AG08396 (cell line): ENCODE data around the gene FMNL2.

Source experiments
- DNase-seq: peaks from one replicate; pipeline ENCODE4 v3.0.0; 2012; ENCODE audit warnings: low spot score, mixed read lengths

FMNL2 gene

GRCh38 chr2:152427902-152428301, 92.9 kb downstream of the FMNL2 start:
- DNase-seq, result no peak

- DNase-seq, result no peak
These were observed 94.0 kb downstream of the FMNL2 start for GRCh38 chr2:152428800-152429582.

GRCh38 chr2:152430876-152431275, 95.9 kb downstream of the FMNL2 start:
- no peak for DNase-seq

- no peak for DNase-seq
These were observed 96.6 kb downstream of the FMNL2 start for GRCh38 chr2:152431370-152432098.

- peak; percentile 16 for DNase-seq
These were observed 97.3 kb downstream of the FMNL2 start for GRCh38 chr2:152432206-152432653.

- DNase-seq, result no peak
These were observed 97.8 kb downstream of the FMNL2 start for GRCh38 chr2:152432765-152433164.

GRCh38 chr2:152433289-152433688, 98.3 kb downstream of the FMNL2 start:
- no peak for DNase-seq

GRCh38 chr2:152433791-152434190, 98.8 kb downstream of the FMNL2 start:
- DNase-seq, result no peak

- DNase-seq, result no peak
These were observed 99.6 kb downstream of the FMNL2 start for GRCh38 chr2:152434395-152435182.

GRCh38 chr2:152436148-152436547, 101.2 kb downstream of the FMNL2 start:
- DNase-seq, result no peak

GRCh38 chr2:152437276-152438108, 102.5 kb downstream of the FMNL2 start:
- no peak for DNase-seq

- no peak for DNase-seq
These were observed 105.1 kb downstream of the FMNL2 start for GRCh38 chr2:152440049-152440448.

- DNase-seq, result no peak
These were observed 105.5 kb downstream of the FMNL2 start for GRCh38 chr2:152440460-152440859.

- no peak for DNase-seq
These were observed 107.0 kb downstream of the FMNL2 start for GRCh38 chr2:152441961-152442360.

- no peak for DNase-seq
These were observed 108.8 kb downstream of the FMNL2 start for GRCh38 chr2:152443771-152444170.

- no peak for DNase-seq
These were observed 109.5 kb downstream of the FMNL2 start for GRCh38 chr2:152444448-152444847.

GRCh38 chr2:152445375-152445774, 110.4 kb downstream of the FMNL2 start:
- no peak for DNase-seq

- DNase-seq, result peak; percentile 44
These were observed 110.8 kb downstream of the FMNL2 start for GRCh38 chr2:152445791-152446201.

GRCh38 chr2:152446213-152446612, 111.2 kb downstream of the FMNL2 start:
- DNase-seq, result no peak

- DNase-seq, result no peak
These were observed 112.9 kb downstream of the FMNL2 start for GRCh38 chr2:152447897-152448296.

GRCh38 chr2:152448606-152449005, 113.6 kb downstream of the FMNL2 start:
- DNase-seq, result no peak

- no peak for DNase-seq
These were observed 114.6 kb downstream of the FMNL2 start for GRCh38 chr2:152449578-152449977.
